HG03135 (cell line): Measurements from ENCODE around the gene DEFB112.

Source experiments
- ATAC-seq: cut with Tn5 transposase; IDR thresholded peaks from one replicate; pipeline ENCODE4 v1.9.1; 2021; ENCODE audit warnings: mild to moderate bottlenecking, moderate library complexity; ENCODE audit not compliant: unreplicated experiment

Gene DEFB112

GRCh38 chr6:50003139-50003538 lies 46.6 kb downstream of the DEFB112 start:
- ATAC-seq, result no peak

- no peak for ATAC-seq
Measured at GRCh38 chr6:49995278-49995677, 54.5 kb downstream of the DEFB112 start.
